HG03520 (cell line): ENCODE measurements around the gene L3MBTL2.
A peak's percentile ranks its signal among the peaks of the same experiment; 100 is the strongest.

Experiments
- ATAC-seq: cut with Tn5 transposase; IDR thresholded peaks from one replicate; pipeline ENCODE4 v1.9.1; 2021; ENCODE audit warnings: mild to moderate bottlenecking, moderate library complexity; ENCODE audit not compliant: unreplicated experiment

L3MBTL2 gene

GRCh38 chr22:41206719-41207118 is 1.6 kb downstream of the L3MBTL2 start:
- ATAC-seq, result no peak

GRCh38 chr22:41215409-41215808 is 10.3 kb downstream of the L3MBTL2 start:
- ATAC-seq, result no peak

GRCh38 chr22:41215926-41216325 is 10.8 kb downstream of the L3MBTL2 start:
- no peak for ATAC-seq

- ATAC-seq, result no peak
Observed at GRCh38 chr22:41216984-41217383, 11.9 kb downstream of the L3MBTL2 start.

- ATAC-seq, result no peak
Observed at GRCh38 chr22:41217553-41218157, 12.5 kb downstream of the L3MBTL2 start.

- no peak for ATAC-seq
Observed at GRCh38 chr22:41222846-41223507, 17.9 kb downstream of the L3MBTL2 start.

- ATAC-seq, result no peak
Observed at GRCh38 chr22:41223535-41223934, 18.4 kb downstream of the L3MBTL2 start.

GRCh38 chr22:41226723-41227655 is 21.9 kb downstream of the L3MBTL2 start:
- ATAC-seq, result no peak

GRCh38 chr22:41229215-41229614 is 24.1 kb downstream of the L3MBTL2 start:
- no peak for ATAC-seq

- no peak for ATAC-seq
Observed at GRCh38 chr22:41229730-41230400, 24.8 kb downstream of the L3MBTL2 start.

GRCh38 chr22:41230401-41230785 is 25.3 kb downstream of the L3MBTL2 start:
- no peak for ATAC-seq

- ATAC-seq, result no peak
Observed at GRCh38 chr22:41231369-41231768, 26.3 kb downstream of the L3MBTL2 start.

- ATAC-seq, result no peak
Observed at GRCh38 chr22:41234815-41235695, 29.9 kb downstream of the L3MBTL2 start.

GRCh38 chr22:41237036-41237706 is 32.1 kb downstream of the L3MBTL2 start:
- no peak for ATAC-seq

- ATAC-seq, result peak; percentile 65
Observed at GRCh38 chr22:41237707-41238569, 32.8 kb downstream of the L3MBTL2 start.

GRCh38 chr22:41238570-41239442 is 33.7 kb downstream of the L3MBTL2 start:
- ATAC-seq, result no peak

GRCh38 chr22:41239443-41240128 is 34.5 kb downstream of the L3MBTL2 start:
- no peak for ATAC-seq
